Measurements from ENCODE around the gene IQCE. TPM values are rescaled to one million over a fixed set of nuclear protein-coding genes. Genes with fewer than 3 reads are reported as not detected.
A peak's percentile ranks its signal among the peaks of the same experiment; 100 is the strongest.
"Not testable (repeated sequence)": the region's sequence is repeated elsewhere in the genome, so short reads cannot be mapped to it uniquely, and the experiment has no call there.

The IQCE gene
- total and polyA plus RNA-seq, 2 experiments from 2014 or later = 11.8 to 13.3 TPM

DNA sequence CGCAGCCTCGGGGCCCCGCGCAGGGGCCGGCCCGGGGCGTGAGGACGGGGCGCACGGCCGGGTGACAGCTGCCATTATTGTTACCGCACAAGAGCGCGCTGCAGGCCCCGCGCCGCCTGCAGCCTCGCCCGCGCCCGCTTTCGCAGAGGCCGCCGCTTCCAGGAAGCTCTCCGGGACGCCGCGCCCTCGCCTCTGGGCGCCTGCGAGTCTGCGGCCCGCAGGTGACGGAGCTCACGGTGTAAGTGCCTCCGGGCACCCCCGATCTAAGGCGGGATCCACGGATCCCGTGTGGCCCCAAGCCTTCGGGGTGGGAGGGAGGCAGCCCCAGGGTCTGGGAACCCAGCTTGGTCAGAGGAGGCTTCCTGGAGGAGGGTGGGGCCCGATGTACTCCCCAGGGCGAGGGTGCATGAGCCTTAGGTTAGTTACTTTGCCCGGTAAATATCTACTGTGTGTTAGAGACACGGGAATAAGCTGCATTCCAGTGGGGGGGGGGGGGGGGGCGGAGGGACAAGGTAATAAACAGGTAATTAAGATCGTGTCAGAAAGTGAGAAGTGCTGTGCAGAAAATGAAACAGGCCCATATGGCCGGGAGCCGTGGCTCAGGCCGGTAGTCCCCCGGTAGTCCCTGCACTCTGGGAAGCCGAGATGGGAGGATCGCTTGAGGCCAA lies 638 bp downstream of the IQCE start:
- Histone ChIP-seq H3K36me3 (replicated peaks; ENCODE audit: insufficient read depth, low read depth) (no peaks in the 10 kb centered on the region), H4K20me1 (ENCODE audit: insufficient read depth, poor library complexity, severe bottlenecking) (no peaks in the 10 kb centered on the region), H3K27ac (peak overlapping the region; percentile 84), H3K27me3 (no peaks in the 10 kb centered on the region), H2AFZ (peak overlapping the region; percentile 58), H3K9me2 (replicated peaks; ENCODE audit: insufficient read depth) (no peaks in the 10 kb centered on the region), H3K9me3 (ENCODE audit: low read depth) (no peaks in the 10 kb centered on the region), H3K4me3 (peak overlapping the region; percentile 68), H3K4me1 (ENCODE audit: insufficient read depth) (peaks cover 9% of the 10 kb centered on the region), H3K4me2 (peak overlapping the region; percentile 95), H3K79me2 (peaks cover 53% of the 10 kb centered on the region)
- 6% methylated on average over 50 of the region's 53 CpGs for WGBS (ENCODE audit: low lambda C conversion rate, missing lambda C conversion rate)
- TF ChIP-seq EZH2phosphoT487 (IDR thresholded peaks at IDR 0.05; ENCODE audit: low read depth, severe bottlenecking, unreplicated experiment) (no peak), EZH2 (IDR thresholded peaks at IDR 0.05; ENCODE audit: borderline replicate concordance) (no peak), CTCF (IDR thresholded peaks at IDR 0.05; ENCODE audit: poor library complexity) (no peak)
- DNase-seq (ENCODE audit: low spot score) = peak; percentile 65

DNA sequence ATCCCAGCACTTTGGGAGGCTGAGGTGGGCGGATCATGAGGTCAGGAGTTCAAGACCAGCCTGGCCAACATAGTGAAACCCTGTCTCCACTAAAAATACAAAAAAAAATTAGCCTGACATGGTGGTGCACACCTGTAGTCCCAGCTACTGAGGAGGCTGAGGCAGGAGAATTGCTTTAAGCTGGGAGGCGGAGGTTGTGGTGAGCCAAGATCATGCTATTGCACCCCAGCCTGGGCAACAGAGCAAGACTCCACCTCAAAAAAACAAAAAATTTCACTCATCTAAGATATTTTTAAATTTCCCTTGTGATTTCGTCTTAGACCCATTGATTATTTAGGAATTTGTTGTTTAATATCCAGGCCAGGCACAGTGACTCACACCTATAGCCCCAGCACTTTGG lies 5.2 kb downstream of the IQCE start:
- not testable (repeated sequence) for H3K9me2 ChIP-seq (replicated peaks; ENCODE audit: insufficient read depth); H3K4me2 ChIP-seq; H2AFZ ChIP-seq; H3K36me3 ChIP-seq (replicated peaks; ENCODE audit: insufficient read depth, low read depth); DNase-seq (ENCODE audit: low spot score); H3K27me3 ChIP-seq; H3K4me3 ChIP-seq; H3K4me1 ChIP-seq (ENCODE audit: insufficient read depth); H4K20me1 ChIP-seq (ENCODE audit: insufficient read depth, poor library complexity, severe bottlenecking); H3K27ac ChIP-seq; H3K9me3 ChIP-seq (ENCODE audit: low read depth)
- WGBS (ENCODE audit: low lambda C conversion rate, missing lambda C conversion rate) = 99% methylated on average over 3 of the region's 3 CpGs
- peaks cover 58% of the 10 kb centered on the region for H3K79me2 ChIP-seq

GRCh38 chr7:2564970-2565540 lies 6.3 kb downstream of the IQCE start:
- no peaks in the 10 kb centered on the region for H3K36me3 ChIP-seq (replicated peaks; ENCODE audit: insufficient read depth, low read depth)
- 77% methylated on average over 12 of the region's 12 CpGs for WGBS (ENCODE audit: low lambda C conversion rate, missing lambda C conversion rate)
- H4K20me1 ChIP-seq (ENCODE audit: insufficient read depth, poor library complexity, severe bottlenecking) = no peaks in the 10 kb centered on the region
- no peak overlapping the region for H3K4me2 ChIP-seq
- no peak overlapping the region for H3K27ac ChIP-seq
- H3K27me3 ChIP-seq = no peaks in the 10 kb centered on the region
- H3K9me3 ChIP-seq (ENCODE audit: low read depth) = no peaks in the 10 kb centered on the region
- peaks cover 56% of the 10 kb centered on the region for H3K79me2 ChIP-seq
- TF ChIP-seq CTCF (IDR thresholded peaks at IDR 0.05; ENCODE audit: poor library complexity) (no peak), EZH2phosphoT487 (IDR thresholded peaks at IDR 0.05; ENCODE audit: low read depth, severe bottlenecking, unreplicated experiment) (no peak), EZH2 (IDR thresholded peaks at IDR 0.05; ENCODE audit: borderline replicate concordance) (no peak)
- no peaks in the 10 kb centered on the region for H3K9me2 ChIP-seq (replicated peaks; ENCODE audit: insufficient read depth)
- H3K4me3 ChIP-seq = no peak overlapping the region
- peaks cover 4% of the 10 kb centered on the region for H3K4me1 ChIP-seq (ENCODE audit: insufficient read depth)
- H2AFZ ChIP-seq = no peak overlapping the region
- DNase-seq (ENCODE audit: low spot score) = no peak

DNA sequence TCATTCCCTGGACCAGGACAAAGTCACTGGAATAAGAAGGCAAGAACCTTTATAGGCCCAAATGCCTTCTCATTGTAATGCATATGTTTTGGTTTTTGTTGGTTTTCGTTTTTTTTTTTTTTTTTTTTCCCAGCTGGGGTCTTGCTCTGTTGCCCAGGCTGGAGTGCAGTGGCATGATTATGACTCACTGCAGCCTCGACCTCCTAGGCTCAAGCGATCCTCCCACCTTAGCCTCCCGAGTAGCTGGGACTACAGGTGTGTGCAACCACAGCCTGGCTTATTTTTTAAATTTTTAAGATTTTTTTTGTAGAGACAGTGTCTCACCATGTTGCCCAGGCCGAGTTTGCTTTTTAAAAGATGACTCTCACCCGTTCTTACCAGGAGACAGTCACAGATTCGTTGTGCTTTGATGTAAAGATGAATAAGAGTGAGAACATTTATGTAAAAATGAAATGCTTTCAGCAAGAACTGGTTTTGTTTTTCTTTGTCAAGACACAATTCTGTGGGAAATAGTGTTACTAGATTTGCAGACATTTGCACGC lies 7.6 kb downstream of the IQCE start:
- no peak for DNase-seq (ENCODE audit: low spot score)
- TF ChIP-seq EZH2 (IDR thresholded peaks at IDR 0.05; ENCODE audit: borderline replicate concordance) (no peak), EZH2phosphoT487 (IDR thresholded peaks at IDR 0.05; ENCODE audit: low read depth, severe bottlenecking, unreplicated experiment) (no peak), CTCF (IDR thresholded peaks at IDR 0.05; ENCODE audit: poor library complexity) (no peak)
- peaks cover under 1% of the 10 kb centered on the region for H3K4me1 ChIP-seq (ENCODE audit: insufficient read depth)
- WGBS (ENCODE audit: low lambda C conversion rate, missing lambda C conversion rate) = 88% methylated on average over 8 of the region's 8 CpGs
- no peak overlapping the region for H3K4me3 ChIP-seq
- peaks cover 45% of the 10 kb centered on the region for H3K79me2 ChIP-seq
- no peaks in the 10 kb centered on the region for H3K9me2 ChIP-seq (replicated peaks; ENCODE audit: insufficient read depth)
- H3K27me3 ChIP-seq = no peaks in the 10 kb centered on the region
- H3K36me3 ChIP-seq (replicated peaks; ENCODE audit: insufficient read depth, low read depth) = no peaks in the 10 kb centered on the region
- no peak overlapping the region for H3K27ac ChIP-seq
- no peaks in the 10 kb centered on the region for H3K9me3 ChIP-seq (ENCODE audit: low read depth)
- no peaks in the 10 kb centered on the region for H4K20me1 ChIP-seq (ENCODE audit: insufficient read depth, poor library complexity, severe bottlenecking)
- no peak overlapping the region for H3K4me2 ChIP-seq
- no peak overlapping the region for H2AFZ ChIP-seq
